Thyroid gland (tissue), 4 donors: Measurements from ENCODE around the gene EML5. TPM values are rescaled to one million over a fixed set of nuclear protein-coding genes. Genes with fewer than 3 reads are reported as not detected.

ENCODE experiments used
- DNase-seq, 2 donors: peaks; one replicate each; pipeline ENCODE4 v3.0.0-alpha.2; 2019
- H3K27ac ChIP-seq, 3 donors: fragments of 200-600 bp; sonication (generic); 1 replicate in 2 of 3; 2 replicates in 1 of 3; pipeline ENCODE4 v1.5.1; 2016 to 2019; ENCODE audit warnings: mild to moderate bottlenecking in 1 of 3, moderate library complexity in 1 of 3
- H3K27me3 ChIP-seq: fragments of 200-600 bp; sonication (generic); one replicate; pipeline ENCODE4 v1.5.1; 2019
- H3K36me3 ChIP-seq, 2 donors: fragments of 200-600 bp; sonication (generic); one replicate each; pipeline ENCODE4 v1.5.1; 2016 to 2019
- H3K4me1 ChIP-seq, 2 donors: fragments of 200-600 bp; sonication (generic); one replicate each; pipeline ENCODE4 v1.5.1; 2017 to 2019
- H3K4me3 ChIP-seq, 3 donors: fragments of 200-600 bp; sonication (generic); replicated peaks in 1 of 3; 1 replicate in 2 of 3; 2 replicates in 1 of 3; pipeline ENCODE4 v1.5.1; 2016; ENCODE audit warnings: mild to moderate bottlenecking in 1 of 3
- H3K9me3 ChIP-seq: fragments of 200-600 bp; sonication (generic); one replicate; pipeline ENCODE4 v1.5.1; 2017
- POLR2A ChIP-seq, 2 donors: fragments of 450-650 bp; IDR thresholded peaks; one replicate each; pipeline ENCODE4 v1.6.1; 2017; ENCODE audit warnings: antibody characterized with exemption in 2 of 2, mild to moderate bottlenecking in 2 of 2, moderate library complexity in 1 of 2
- WGBS, 2 donors: methylation state at CpG; one replicate each; pipeline ENCODE4 v1.1.5; 2017; 5-methylcytosine and 5-hydroxymethylcytosine counted together
- intact Hi-C: fragments of 100-400 bp; cut with DNase I; formaldehyde crosslinking; loops from one replicate; pipeline ENCODE4 v1.15.1; 2023
- total RNA-seq, 4 donors: library from RNA; depleted of rRNA; stranded (reverse); fragments of >200 nt; gene quantifications; one replicate each; pipeline ENCODE4 v1.2.3, GENCODE V29; 2016
- TF ChIP-seq, protein P1 (sequence below), 6 experiments: fragments of 200-600 bp in 3 of 6; fragments of 450-650 bp in 3 of 6; sonication (generic) in 3 of 6; IDR thresholded peaks; one replicate each; pipeline ENCODE4 v1.5.1; 2016 to 2019; ENCODE audit warnings: antibody characterized with exemption in 6 of 6, mild to moderate bottlenecking in 2 of 6, inconsistent platforms in 1 of 6, moderate library complexity in 1 of 6

The EML5 gene
- total RNA-seq, 4 donors from 2014 or later = 3.8 to 15.8 (median 7.3) TPM

DNA sequence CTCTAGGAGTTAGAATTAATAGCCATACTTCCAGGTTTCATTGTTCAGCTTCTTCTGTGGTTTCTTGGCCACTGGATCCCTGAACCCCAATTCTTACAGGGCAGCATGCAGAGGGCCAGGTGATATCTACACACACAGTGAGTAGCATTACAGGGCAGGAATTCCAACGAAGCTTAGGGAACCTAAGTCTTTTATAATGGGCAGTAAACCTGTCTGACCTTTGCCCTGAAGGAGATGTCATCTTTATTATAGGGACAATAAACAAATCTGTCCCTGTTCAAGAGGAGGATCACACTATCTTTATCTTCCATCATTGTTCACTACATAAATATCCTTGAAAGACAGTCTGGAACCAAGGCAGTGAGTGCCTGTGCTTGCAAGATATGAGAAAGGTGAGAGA lies 11.7 kb upstream of the EML5 start:
- no peak overlapping the region for H3K4me3 ChIP-seq
- no peak overlapping the region for H3K27ac ChIP-seq
- DNase-seq = no peak
- H3K9me3 ChIP-seq = no peaks in the 10 kb centered on the region
- TF ChIP-seq, protein P1, sequence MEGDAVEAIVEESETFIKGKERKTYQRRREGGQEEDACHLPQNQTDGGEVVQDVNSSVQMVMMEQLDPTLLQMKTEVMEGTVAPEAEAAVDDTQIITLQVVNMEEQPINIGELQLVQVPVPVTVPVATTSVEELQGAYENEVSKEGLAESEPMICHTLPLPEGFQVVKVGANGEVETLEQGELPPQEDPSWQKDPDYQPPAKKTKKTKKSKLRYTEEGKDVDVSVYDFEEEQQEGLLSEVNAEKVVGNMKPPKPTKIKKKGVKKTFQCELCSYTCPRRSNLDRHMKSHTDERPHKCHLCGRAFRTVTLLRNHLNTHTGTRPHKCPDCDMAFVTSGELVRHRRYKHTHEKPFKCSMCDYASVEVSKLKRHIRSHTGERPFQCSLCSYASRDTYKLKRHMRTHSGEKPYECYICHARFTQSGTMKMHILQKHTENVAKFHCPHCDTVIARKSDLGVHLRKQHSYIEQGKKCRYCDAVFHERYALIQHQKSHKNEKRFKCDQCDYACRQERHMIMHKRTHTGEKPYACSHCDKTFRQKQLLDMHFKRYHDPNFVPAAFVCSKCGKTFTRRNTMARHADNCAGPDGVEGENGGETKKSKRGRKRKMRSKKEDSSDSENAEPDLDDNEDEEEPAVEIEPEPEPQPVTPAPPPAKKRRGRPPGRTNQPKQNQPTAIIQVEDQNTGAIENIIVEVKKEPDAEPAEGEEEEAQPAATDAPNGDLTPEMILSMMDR (IDR thresholded peaks at IDR 0.05) = no peak
- TF ChIP-seq POLR2A (IDR thresholded peaks at IDR 0.05) = no peak
- no peaks in the 10 kb centered on the region for H3K27me3 ChIP-seq
- no peaks in the 10 kb centered on the region for H3K4me1 ChIP-seq
- 0 to 92% methylated on average over 1 of the region's 1 CpG for WGBS, 2 donors
- intact Hi-C loops = no loop called here
- no peaks in the 10 kb centered on the region for H3K36me3 ChIP-seq

DNA sequence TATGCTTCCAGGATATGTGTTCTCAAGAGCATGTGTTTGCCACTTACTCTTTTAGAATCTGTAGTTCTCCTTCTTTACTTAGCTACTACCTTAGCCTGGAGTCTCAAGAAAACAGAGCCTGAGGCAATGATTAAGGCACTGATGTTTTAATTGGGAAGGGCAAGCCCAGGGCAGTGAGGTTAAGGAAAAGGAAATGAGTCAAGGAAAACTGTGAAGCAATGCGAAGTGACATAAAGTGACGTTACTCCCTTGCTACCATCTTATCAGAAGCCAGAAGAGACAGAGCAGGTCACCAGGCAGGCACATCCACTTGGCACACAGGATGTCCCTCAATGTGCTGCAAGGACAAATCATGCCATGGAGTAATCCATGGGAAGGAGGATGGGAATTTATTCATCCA lies 11.3 kb upstream of the EML5 start:
- H3K4me3 ChIP-seq = no peak overlapping the region
- no peak for TF ChIP-seq POLR2A (IDR thresholded peaks at IDR 0.05)
- TF ChIP-seq, protein P1 (IDR thresholded peaks at IDR 0.05) = no peak
- no peaks in the 10 kb centered on the region for H3K9me3 ChIP-seq
- H3K36me3 ChIP-seq = no peaks in the 10 kb centered on the region
- DNase-seq = no peak
- no peaks in the 10 kb centered on the region for H3K27me3 ChIP-seq
- WGBS, 2 donors = 79 to 81% methylated on average over 2 of the region's 2 CpGs
- H3K27ac ChIP-seq = no peak overlapping the region
- intact Hi-C loops = no loop called here
- H3K4me1 ChIP-seq = no peaks in the 10 kb centered on the region

DNA sequence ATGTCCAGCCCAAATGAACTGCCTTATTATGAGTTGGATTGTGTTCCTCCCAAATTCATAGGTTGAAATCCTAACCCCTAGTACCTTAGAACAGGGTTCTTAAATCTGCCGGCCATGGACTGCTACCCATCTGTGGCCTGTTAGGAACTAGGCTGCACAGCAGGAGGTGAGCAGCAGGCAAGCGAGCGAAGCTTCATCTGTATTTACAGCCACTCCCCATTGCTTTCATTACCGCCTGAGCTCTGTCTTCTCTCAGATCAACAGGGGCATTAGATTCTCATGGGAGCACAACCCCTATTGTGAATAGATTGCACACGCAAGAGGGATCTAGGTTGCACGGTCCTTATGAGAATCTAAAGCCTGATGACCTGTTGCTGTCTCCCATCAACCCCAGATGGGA lies 9.8 kb upstream of the EML5 start:
- Histone ChIP-seq H3K27ac (no peak overlapping the region), H3K9me3 (no peaks in the 10 kb centered on the region), H3K36me3 (no peaks in the 10 kb centered on the region), H3K27me3 (no peaks in the 10 kb centered on the region), H3K4me3 (no peak overlapping the region), H3K4me1 (no peaks in the 10 kb centered on the region)
- DNase-seq = no peak
- intact Hi-C loops = no loop called here
- TF ChIP-seq POLR2A (IDR thresholded peaks at IDR 0.05) = no peak
- TF ChIP-seq, protein P1 (IDR thresholded peaks at IDR 0.05) = no peak
- 87 to 88% methylated on average over 6 of the region's 6 CpGs for WGBS, 2 donors

DNA sequence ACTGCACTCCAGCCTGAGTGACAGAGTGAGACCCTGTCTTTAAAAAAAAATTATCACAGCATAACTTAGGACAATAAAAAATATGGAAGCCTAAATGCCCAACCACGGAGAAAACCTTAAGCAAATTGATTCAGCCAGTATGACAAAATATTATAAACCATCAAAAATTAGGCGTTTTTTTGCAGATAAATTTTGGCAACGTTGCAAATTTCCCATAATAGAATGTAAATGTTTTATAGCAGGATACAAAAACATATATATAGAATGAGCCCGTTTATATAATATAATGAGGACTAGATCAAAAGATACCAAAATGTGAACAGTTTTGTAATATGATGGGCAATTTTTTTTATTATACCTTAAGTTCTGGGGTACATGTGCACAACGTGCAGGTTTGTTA lies 6.8 kb upstream of the EML5 start:
- no peaks in the 10 kb centered on the region for H3K36me3 ChIP-seq
- H3K27ac ChIP-seq = no peak overlapping the region
- intact Hi-C loops = no loop called here

DNA sequence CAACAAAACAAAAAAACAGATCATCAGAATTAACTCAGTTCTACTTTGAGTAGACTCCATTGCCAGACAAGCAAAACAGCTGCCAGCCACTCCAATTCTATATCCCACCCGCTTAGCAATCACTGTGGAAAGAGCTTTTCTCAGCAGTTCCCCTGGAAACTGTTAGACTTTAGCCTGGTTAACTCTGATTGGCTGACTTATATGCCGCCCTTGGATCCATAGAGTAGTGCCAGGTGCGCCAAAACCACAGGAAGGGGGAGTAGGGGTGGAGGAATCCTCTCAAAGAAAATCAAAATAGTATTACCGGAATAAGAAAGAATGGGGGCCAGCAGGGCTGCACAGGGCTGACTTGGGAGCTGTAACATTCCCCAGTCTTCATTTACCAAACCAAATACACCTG lies 5.4 kb upstream of the EML5 start:
- Histone ChIP-seq H3K9me3 (no peaks in the 10 kb centered on the region), H3K4me3 (no peak overlapping the region), H3K27ac (no peak overlapping the region), H3K27me3 (no peaks in the 10 kb centered on the region), H3K36me3 (no peaks in the 10 kb centered on the region), H3K4me1 (peaks cover 0 to 4% of the 10 kb centered on the region in 2 donors)
- WGBS, 2 donors = 64 to 71% methylated on average over 4 of the region's 4 CpGs
- DNase-seq = no peak
- intact Hi-C loops = no loop called here
- TF ChIP-seq POLR2A (IDR thresholded peaks at IDR 0.05) = no peak
- TF ChIP-seq, protein P1 (IDR thresholded peaks at IDR 0.05) = no peak

More for the DNA sequence above, 6.8 kb upstream of the EML5 start:
- 74 to 85% methylated on average over 5 of the region's 5 CpGs for WGBS, 2 donors
- no peak for DNase-seq
- Histone ChIP-seq H3K4me1 (no peaks in the 10 kb centered on the region), H3K27me3 (no peaks in the 10 kb centered on the region), H3K9me3 (no peaks in the 10 kb centered on the region), H3K4me3 (no peak overlapping the region)
- no peak for TF ChIP-seq POLR2A (IDR thresholded peaks at IDR 0.05)
- TF ChIP-seq, protein P1 (IDR thresholded peaks at IDR 0.05) = no peak
